ENCODE results near the gene KPNB1. TPM values are rescaled to one million over a fixed set of nuclear protein-coding genes. Genes with fewer than 3 reads are reported as not detected.

KPNB1 gene
- total and polyA plus RNA-seq, 2 of the 4 experiments (the other 2 are of a cell fraction) = 206 to 1,082 TPM

GRCh38 chr17:47633996-47634395 lies 15.7 kb upstream of the KPNB1 start:
- no peak for DNase-seq
- no peak overlapping the region for H2BK5ac ChIP-seq (ENCODE audit: low read depth, low read length, poor library complexity, severe bottlenecking)
- no peak overlapping the region for H3K27ac ChIP-seq (ENCODE audit: insufficient read depth, low read length)
- no peak overlapping the region for H2BK15ac ChIP-seq (ENCODE audit: low read depth, low read length)
- ChIA-PET POLR2A (ENCODE audit: unreplicated experiment) (no interaction called here), CTCF (interaction anchor here (0.7 to 1.6 kb wide), 2 partner anchors 18 to 84 kb away, joined by 4 read pairs; no protein-coding TSS in a partner anchor)
- H4K5ac ChIP-seq (ENCODE audit: low read depth, low read length) = no peak overlapping the region
- no peaks in the 10 kb centered on the region for H3K36me3 ChIP-seq (ENCODE audit: control insufficient read depth, insufficient read depth, low read length)
- H4K8ac ChIP-seq (ENCODE audit: low read depth in 2 of 2, low read length in 2 of 2) = no peak overlapping the region
- no peak overlapping the region for H2BK120ac ChIP-seq (ENCODE audit: low read depth, low read length)
- no peaks in the 10 kb centered on the region for H3K9me3 ChIP-seq (ENCODE audit: control insufficient read depth, insufficient read depth, low read length)
- in situ Hi-C loops (cut with MboI; ENCODE audit: low sequenced_read_pairs) (no loop called here), dilution Hi-C loops (cut with HindIII; ENCODE audit: low sequenced_read_pairs, unreplicated experiment) (no loop called here), intact Hi-C loops (cut with micrococcal nuclease) (no loop called here)
- TF ChIP-seq CEBPB (IDR thresholded peaks at IDR 0.05; ENCODE audit: low read depth, low read length) = no peak
- TF ChIP-seq BHLHE40 (IDR thresholded peaks at IDR 0.05; ENCODE audit: low read depth, low read length) = no peak
- no peak for TF ChIP-seq USF2 (IDR thresholded peaks at IDR 0.05; ENCODE audit: low read depth, low read length)
- TF ChIP-seq CHD1 (IDR thresholded peaks at IDR 0.05; ENCODE audit: low read depth, low read length) = no peak
- TF ChIP-seq POLR2A (IDR thresholded peaks at IDR 0.05; ENCODE audit: low read depth, low read length) = no peak
- TF ChIP-seq NFE2L2 (IDR thresholded peaks at IDR 0.05; ENCODE audit: low read depth, low read length) = no peak
- TF ChIP-seq RCOR1 (IDR thresholded peaks at IDR 0.05; ENCODE audit: insufficient replicate concordance, low read length) = no peak
- TF ChIP-seq RAD21 (IDR thresholded peaks at IDR 0.05; ENCODE audit: low read length) = no peak
- H3K4me3 ChIP-seq (ENCODE audit: insufficient read depth, low read depth, low read length) = no peak overlapping the region
- no peaks in the 10 kb centered on the region for H3K79me1 ChIP-seq (ENCODE audit: low read depth in 1 of 2, low read length in 2 of 2)
- no peak overlapping the region for H2AFZ ChIP-seq (replicated peaks; ENCODE audit: low read length, poor library complexity)
- no peak overlapping the region for H2AK9ac ChIP-seq (replicated peaks; ENCODE audit: low read depth, low read length, poor library complexity)
- WGBS, 2 experiments (ENCODE audit: extremely low coverage in 2 of 2, insufficient read length in 1 of 2) = no CpG with 5 or more reads among the region's 1 CpG
- H3K18ac ChIP-seq (ENCODE audit: low read depth, low read length) = no peak overlapping the region
- H3K56ac ChIP-seq (ENCODE audit: extremely low read depth, insufficient read depth, low read length) = no peak overlapping the region
- 0 out of 2 replicates have a peak, but pooled peaks cover 2% of the 10 kb centered on the region for H3K9me1 ChIP-seq (ENCODE audit: insufficient read depth, low read length)
- BruUV-seq (replicated peaks) = no TSS peak
- no peak overlapping the region for H2BK20ac ChIP-seq (ENCODE audit: low read depth, low read length)
- H3K27me3 ChIP-seq (ENCODE audit: control insufficient read depth, insufficient read depth, low read length) = no peaks in the 10 kb centered on the region
- H3K23ac ChIP-seq (ENCODE audit: low read depth, low read length) = no peak overlapping the region
- H3K4ac ChIP-seq (ENCODE audit: low read depth, low read length) = no peak overlapping the region
- no peaks in the 10 kb centered on the region for H4K20me1 ChIP-seq (ENCODE audit: insufficient read depth, low read length)
- no peak overlapping the region for H4K91ac ChIP-seq (ENCODE audit: insufficient read depth, low read depth, low read length)
- ATAC-seq (ENCODE audit: low read depth) = no peak
- no peak overlapping the region for H3K9ac ChIP-seq (ENCODE audit: low read depth, low read length)
- no peak overlapping the region for H2AK5ac ChIP-seq (ENCODE audit: low read depth, low read length)
- no peak overlapping the region for H3K4me2 ChIP-seq (ENCODE audit: low read depth, low read length)
- no peak overlapping the region for H3K14ac ChIP-seq (replicated peaks; ENCODE audit: low read depth, low read length)
- H3K4me1 ChIP-seq (ENCODE audit: control insufficient read depth, insufficient read depth, low read length) = no peaks in the 10 kb centered on the region

All from IMR-90 (cell line).